Measurements from ENCODE around the gene SLC44A2.

Gene SLC44A2

DNA sequence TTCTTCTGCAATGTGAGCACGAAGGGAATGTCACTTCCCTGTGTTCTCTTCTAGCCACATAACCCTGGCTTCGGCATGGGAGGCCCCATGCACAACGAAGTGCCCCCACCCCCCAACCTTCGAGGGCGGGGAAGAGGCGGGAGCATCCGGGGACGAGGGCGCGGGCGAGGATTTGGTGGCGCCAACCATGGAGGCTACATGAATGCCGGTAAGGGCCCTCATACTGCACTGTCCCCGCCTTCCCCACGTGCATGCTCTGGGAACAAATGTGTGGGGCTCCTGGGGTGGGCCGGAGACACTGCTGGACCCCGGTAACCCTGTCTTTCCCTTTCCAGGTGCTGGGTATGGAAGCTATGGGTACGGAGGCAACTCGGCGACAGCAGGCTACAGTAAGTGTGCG is 58.2 kb downstream of the SLC44A2 start:
- DNase-seq, result no peak

DNA sequence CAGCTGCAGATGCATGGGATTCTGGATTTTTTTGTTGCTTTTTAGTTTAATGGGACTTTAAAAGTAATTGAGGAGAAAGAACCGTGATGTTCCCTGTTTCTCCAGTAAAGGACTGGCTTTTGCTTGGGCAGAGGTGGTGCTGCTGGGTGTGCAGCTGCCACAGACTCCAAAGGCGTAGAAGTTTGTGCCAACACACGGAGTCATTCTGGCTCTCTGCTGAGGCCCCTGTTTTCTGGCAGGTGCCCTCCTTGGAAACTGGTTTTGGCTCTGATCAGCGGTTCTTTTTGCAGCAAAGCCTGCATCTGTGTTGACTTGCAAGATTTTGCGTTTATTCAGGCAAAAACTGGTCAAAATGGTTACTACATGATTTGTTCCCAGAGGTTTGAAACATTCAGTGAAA is 59.9 kb downstream of the SLC44A2 start:
- DNase-seq, result no peak

DNA sequence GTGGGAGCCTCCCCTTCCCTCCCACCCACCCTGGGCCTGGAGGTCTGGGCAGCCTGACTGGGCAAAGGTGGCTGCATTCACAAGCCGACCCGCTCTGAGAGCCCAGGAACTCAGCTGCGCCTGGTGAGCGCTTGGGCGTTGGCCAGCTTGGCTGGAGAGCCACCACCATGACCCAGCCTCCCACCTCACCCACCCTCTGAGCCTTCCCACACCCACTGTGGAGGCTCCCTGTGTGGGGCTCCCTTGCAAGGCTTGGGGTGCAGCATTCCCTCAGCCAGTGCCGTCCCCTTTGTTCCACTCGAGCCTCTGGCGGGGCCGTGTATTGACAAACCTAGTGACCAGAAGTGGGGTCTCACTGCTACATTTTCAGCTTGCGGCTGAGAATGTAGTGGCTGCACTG is 60.8 kb downstream of the SLC44A2 start:
- DNase-seq, result no peak

DNA sequence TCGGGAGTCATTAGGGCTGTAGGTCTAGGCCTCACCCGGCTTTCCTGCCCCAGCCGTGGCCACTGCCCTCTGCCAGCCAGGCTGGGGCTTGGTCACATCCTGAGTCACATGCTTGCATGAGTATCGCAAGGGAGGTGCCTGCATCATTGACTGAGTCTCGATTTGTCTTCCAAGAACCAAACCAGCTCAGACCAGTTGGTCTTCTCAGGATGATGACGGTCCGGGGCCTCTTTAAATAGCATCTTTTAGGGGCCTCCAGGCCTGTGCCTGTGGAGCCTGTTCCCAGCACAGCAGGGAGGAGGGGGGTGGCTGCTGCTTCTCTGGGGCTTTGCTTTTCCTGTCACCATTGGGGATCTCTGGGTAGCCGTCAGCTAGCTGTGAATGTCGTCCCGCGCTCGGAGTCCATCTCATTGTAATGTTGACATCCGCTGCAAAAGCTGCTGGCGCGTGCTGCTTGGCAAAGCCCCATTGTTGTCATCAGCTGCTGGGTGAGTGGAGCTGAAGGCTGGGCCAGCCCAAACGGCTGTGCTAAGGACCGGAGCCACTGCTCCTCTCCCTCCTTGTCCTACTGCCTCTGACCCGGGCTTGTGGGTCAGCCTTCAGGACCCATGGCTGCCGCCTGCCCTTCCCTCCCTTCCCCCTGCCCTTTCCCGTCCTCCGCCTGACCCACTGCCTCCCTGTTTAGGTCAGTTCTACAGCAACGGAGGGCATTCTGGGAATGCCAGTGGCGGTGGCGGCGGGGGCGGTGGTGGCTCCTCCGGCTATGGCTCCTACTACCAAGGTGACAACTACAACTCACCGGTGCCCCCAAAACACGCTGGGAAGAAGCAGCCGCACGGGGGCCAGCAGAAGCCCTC is 61.5 kb downstream of the SLC44A2 start:
- DNase-seq, result no peak

DNA sequence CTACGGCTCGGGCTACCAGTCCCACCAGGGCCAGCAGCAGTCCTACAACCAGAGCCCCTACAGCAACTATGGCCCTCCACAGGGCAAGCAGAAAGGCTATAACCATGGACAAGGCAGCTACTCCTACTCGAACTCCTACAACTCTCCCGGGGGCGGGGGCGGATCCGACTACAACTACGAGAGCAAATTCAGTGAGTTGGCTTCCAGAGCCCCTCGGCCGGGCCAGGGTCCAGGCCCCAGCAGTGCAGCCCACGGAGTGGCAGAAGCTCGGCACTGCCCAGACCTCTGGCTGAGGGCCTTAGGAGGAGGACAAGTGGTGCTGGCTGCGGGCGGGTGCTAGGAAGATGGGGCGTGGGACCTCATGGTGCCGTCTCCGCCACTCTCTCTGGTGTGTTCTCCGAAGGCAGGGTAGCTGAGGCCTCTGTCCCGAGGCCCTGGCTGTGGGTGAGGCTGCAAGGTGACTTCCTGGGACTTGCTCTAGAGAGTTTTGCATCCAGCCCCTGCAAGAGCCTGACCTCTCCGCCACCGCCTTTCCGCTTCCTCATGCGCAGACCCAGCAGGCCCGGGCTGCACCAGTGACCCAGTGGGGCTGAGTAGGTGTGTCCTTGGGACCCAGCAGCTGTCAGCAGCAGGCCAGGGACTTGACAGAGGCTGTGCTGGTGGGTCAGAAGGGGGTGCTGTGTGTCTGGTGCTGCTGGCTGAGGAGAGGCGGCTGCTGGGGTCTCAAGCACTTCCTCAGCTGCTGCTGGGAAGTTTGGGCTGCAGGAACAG is 62.4 kb downstream of the SLC44A2 start:
- no peak for DNase-seq

DNA sequence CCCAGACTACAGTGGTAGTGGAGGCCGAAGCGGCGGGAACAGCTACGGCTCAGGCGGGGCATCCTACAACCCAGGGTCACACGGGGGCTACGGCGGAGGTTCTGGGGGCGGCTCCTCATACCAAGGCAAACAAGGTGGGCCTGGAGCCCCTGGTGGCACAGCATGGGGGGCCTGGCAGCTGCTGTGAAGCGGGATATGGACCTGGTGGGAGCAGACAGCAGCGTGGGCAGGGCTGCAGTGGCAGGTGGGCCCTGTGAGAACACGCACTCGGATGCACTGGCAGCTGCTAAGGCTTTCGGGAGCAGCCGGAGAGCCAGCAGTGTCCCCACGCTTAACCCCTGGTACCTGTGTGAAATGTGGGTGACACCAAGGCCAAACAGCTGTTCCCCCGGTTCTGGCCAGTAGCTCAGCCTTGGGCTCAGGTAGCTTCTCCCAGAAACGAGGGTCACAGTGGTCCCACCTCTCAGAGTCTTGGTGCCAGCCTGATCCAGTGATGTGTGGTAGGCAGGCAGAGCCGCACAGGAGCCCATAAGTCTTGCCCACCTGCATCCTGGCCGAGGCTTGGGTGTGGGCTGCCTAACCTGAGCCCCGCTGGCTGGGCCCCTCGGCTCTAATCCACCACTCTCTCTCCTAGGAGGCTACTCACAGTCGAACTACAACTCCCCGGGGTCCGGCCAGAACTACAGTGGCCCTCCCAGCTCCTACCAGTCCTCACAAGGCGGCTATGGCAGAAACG is 63.4 kb downstream of the SLC44A2 start:
- no peak for DNase-seq

DNA sequence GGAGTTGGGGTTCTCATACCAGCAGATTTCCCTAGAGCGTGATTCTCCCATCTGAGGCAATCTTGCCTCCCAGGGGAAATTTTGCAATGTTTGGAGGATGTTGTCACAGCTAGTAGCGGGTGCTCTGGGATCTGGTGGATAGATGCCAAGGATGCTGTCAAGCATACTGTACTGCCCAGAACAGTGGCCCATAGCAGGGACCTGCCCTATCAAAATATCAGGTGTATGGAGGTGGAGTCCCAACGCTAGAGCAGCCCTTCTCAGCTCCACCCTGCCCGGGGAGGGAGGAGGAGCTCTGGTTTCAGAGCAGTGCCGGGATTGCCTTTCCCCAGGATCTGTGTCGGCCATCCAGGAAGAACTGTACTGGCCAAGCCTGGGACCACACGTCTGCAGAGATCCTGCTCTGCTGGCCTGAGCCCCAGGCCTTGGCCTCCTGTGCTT is 65.0 kb downstream of the SLC44A2 start:
- no peak for DNase-seq

DNA sequence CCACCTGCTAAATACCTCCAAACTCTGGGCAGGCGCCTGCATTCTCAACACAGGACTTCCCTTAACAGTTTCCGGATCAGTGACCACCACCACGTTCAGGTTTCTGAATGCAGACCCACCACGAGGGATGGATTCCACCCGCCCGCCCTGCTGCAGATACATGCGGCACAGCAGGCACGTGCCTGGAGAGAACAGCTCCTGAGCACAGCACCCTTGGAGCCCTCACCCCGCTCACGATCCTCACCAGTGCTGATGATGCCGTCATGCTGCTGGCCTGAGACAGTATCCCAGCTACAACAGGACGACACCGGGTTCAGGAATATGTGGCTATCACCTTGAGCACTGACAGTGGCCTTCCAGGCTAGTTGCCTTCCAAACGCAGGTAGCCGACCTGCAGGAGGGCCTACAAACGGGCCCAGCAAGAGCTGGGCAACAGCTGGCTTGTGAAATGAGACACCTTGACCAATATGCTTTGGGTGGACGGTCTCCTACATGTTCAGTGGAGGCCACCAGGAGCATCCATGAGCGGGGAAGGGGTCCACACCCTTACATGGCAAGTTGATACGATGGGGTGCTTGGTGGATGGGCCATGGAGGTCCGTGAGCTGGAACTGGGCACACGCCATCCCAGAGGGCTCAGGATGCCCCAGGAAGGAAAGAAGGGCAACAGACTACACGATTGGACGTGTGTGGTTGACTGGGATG is 66.0 kb downstream of the SLC44A2 start:
- DNase-seq, result no peak

DNA sequence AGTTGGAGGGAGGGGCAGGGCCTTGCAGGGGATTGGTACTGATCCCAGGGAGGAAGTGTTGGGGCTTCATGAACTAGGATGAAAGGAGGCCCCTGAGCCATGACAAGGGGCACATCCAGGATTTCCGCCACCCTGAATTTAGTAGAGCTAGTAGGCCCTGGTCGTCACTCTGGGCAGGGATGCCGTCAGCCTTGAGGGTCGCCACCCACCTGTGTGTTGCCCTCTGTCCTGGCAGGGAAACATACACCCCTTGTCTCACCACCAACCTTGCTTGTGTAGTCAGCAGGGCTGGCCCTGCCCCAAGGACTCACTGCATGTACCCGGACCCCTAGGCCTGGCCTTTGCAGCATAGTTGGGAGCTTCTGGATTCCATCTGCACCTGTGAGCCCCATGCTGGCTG is 66.5 kb downstream of the SLC44A2 start:
- DNase-seq, result no peak

DNA sequence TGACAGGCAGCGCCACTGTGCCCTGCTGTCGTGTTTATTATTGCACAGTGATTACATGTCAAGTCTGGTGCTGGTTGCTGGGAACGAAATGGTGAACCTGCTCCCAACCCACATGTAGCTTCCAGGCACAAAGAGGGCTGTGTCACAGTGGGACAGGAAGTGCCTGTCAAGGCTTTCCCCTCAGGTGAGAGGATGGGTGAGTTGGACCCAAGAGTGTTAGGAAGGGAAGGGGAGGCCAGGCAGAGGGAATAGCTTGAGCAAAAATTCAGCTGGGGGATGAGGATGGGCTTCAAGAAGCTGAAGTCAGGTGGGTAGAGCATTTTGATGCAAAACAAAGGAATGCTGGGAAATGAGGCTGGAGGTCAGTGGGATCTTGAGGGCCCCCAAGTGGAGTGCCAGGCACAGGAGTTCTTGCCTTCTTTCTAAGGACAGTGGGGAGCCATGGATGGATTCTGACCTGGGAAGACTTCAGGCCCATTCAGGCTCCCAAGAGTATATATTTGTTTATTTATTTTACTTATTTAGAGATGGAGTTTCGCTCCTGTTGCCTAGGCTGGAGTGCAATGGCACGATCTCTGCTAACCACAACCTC is 67.4 kb downstream of the SLC44A2 start:
- DNase-seq, result no peak
